Neural cell (in vitro differentiated cells): ENCODE results near the gene PPP1CB. TPM values are rescaled to one million over a fixed set of nuclear protein-coding genes. Genes with fewer than 3 reads are reported as not detected.
A peak's percentile ranks its signal among the peaks of the same experiment; 100 is the strongest.

Experiments used
- H2AFZ ChIP-seq: fragments of 200-600, 300-800 bp; sonication (generic), shearing (Covaris generic); 2 replicates; pipeline ENCODE4 v1.6.0; 2014; ENCODE audit warnings: low read depth, mild to moderate bottlenecking, antibody characterized with exemption, low read length, moderate library complexity
- H3F3A ChIP-seq: fragments of 200-600 bp; shearing (Covaris generic); 2 replicates; pipeline ENCODE4 v1.6.1; 2016; ENCODE audit warnings: mild to moderate bottlenecking, moderate library complexity, mixed read lengths, antibody characterized with exemption, low read length; ENCODE audit not compliant: insufficient read depth, poor library complexity, severe bottlenecking
- H3K27ac ChIP-seq: fragments of 200-600, 300-800 bp; sonication (generic), shearing (Covaris generic); 2 replicates; pipeline ENCODE4 v1.5.1; 2014; ENCODE audit warnings: mild to moderate bottlenecking, low read length, moderate library complexity
- H3K27me3 ChIP-seq: fragments of 300-800, 200-600 bp; sonication (generic), shearing (Covaris generic); 2 replicates; pipeline ENCODE4 v1.6.0; 2014; ENCODE audit warnings: mild to moderate bottlenecking, low read depth, low read length, moderate library complexity; ENCODE audit not compliant: insufficient read depth
- H3K36me3 ChIP-seq: fragments of 300-800, 200-600 bp; sonication (generic), shearing (Covaris generic); 2 replicates; pipeline ENCODE4 v1.5.1; 2014; ENCODE audit warnings: mild to moderate bottlenecking, antibody characterized with exemption, low read length, moderate library complexity; ENCODE audit not compliant: insufficient read depth
- H3K4me2 ChIP-seq: fragments of 300-800, 200-600 bp; sonication (generic), shearing (Covaris generic); 2 replicates; pipeline ENCODE4 v1.6.0; 2014; ENCODE audit warnings: mild to moderate bottlenecking, low read length
- H3K4me3 ChIP-seq: fragments of 300-800, 200-600 bp; sonication (generic), shearing (Covaris generic); 2 replicates; pipeline ENCODE4 v1.5.1; 2014; ENCODE audit warnings: mild to moderate bottlenecking, low read length, moderate library complexity
- H3K79me2 ChIP-seq: fragments of 200-600 bp; shearing (Covaris generic); replicated peaks from 2 replicates; pipeline ENCODE4 v1.6.0; 2014; ENCODE audit warnings: mild to moderate bottlenecking, low read length, moderate library complexity; ENCODE audit not compliant: insufficient read depth
- H3K9ac ChIP-seq: fragments of 300-800, 200-600 bp; sonication (generic), shearing (Covaris generic); 2 replicates; pipeline ENCODE4 v1.6.1; 2016; ENCODE audit warnings: mild to moderate bottlenecking, low read length, mixed read lengths
- H3K9me2 ChIP-seq: fragments of 200-600 bp; shearing (Covaris generic); 2 replicates; pipeline ENCODE4 v1.6.1; 2016; ENCODE audit warnings: mild to moderate bottlenecking, low read length, mixed read lengths; ENCODE audit not compliant: insufficient read depth
- H3K9me3 ChIP-seq: fragments of 200-600, 300-800 bp; sonication (generic), shearing (Covaris generic); 2 replicates; pipeline ENCODE4 v1.6.1; 2016; ENCODE audit warnings: mild to moderate bottlenecking, mixed run types, low read length, moderate library complexity, mixed read lengths
- H4K20me1 ChIP-seq: fragments of 200-600 bp; shearing (Covaris generic); 2 replicates; pipeline ENCODE4 v1.6.1; 2016; ENCODE audit warnings: mild to moderate bottlenecking, mixed run types; ENCODE audit not compliant: insufficient read depth
- CTCF ChIP-seq: fragments of 450-650 bp; IDR thresholded peaks from 2 replicates; pipeline ENCODE4 v1.5.1; 2014; ENCODE audit warnings: antibody characterized with exemption, mild to moderate bottlenecking, moderate library complexity; ENCODE audit not compliant: poor library complexity, severe bottlenecking
- EP300 ChIP-seq: fragments of 450-650 bp; conservative IDR thresholded peaks from 2 replicates; pipeline ENCODE4 v1.6.1; 2014; ENCODE audit warnings: antibody characterized with exemption, mild to moderate bottlenecking, moderate library complexity; ENCODE audit not compliant: poor library complexity, severe bottlenecking
- EZH2 ChIP-seq: fragments of 200-600, 300-800 bp; shearing (Covaris generic), sonication (generic); IDR thresholded peaks from 2 replicates; pipeline ENCODE4 v1.6.1; 2014; ENCODE audit warnings: antibody characterized with exemption, low read length, borderline replicate concordance, mild to moderate bottlenecking; ENCODE audit not compliant: insufficient read depth, poor library complexity, severe bottlenecking
- MXI1 ChIP-seq: fragments of 450-650 bp; conservative IDR thresholded peaks from 2 replicates; pipeline ENCODE4 v1.6.1; 2014; ENCODE audit warnings: antibody characterized with exemption, mild to moderate bottlenecking; ENCODE audit not compliant: poor library complexity, severe bottlenecking
- POLR2AphosphoS5 ChIP-seq: IDR thresholded peaks from 2 replicates; pipeline ENCODE4 v1.6.1; 2012
- RAD21 ChIP-seq: fragments of 450-650 bp; conservative IDR thresholded peaks from 2 replicates; pipeline ENCODE4 v1.6.1; 2014; ENCODE audit warnings: antibody characterized with exemption, mild to moderate bottlenecking, moderate library complexity
- REST ChIP-seq: IDR thresholded peaks from 2 replicates; pipeline ENCODE4 v1.6.1; 2012; ENCODE audit warnings: borderline replicate concordance
- SMC3 ChIP-seq: fragments of 450-650 bp; conservative IDR thresholded peaks from 2 replicates; pipeline ENCODE4 v1.6.1; 2014; ENCODE audit warnings: antibody characterized with exemption, mild to moderate bottlenecking, moderate library complexity; ENCODE audit not compliant: poor library complexity
- TAF1 ChIP-seq: IDR thresholded peaks from 2 replicates; pipeline ENCODE4 v1.6.1; 2012; ENCODE audit warnings: low read depth
- polyA plus RNA-seq: library from polyadenylated mRNA; depleted of rRNA; stranded (reverse); fragments of >200 nt; gene quantifications from 2 replicates; pipeline ENCODE4 v1.2.3, GENCODE V29; 2014

The PPP1CB gene
- polyA plus RNA-seq, 1 donor from 2014 or later, result 239 TPM

- H3K9me3 ChIP-seq, result no peaks in the 10 kb centered on the region
- no peaks in the 10 kb centered on the region for H3K27me3 ChIP-seq
- no peaks in the 10 kb centered on the region for H3K36me3 ChIP-seq
- no peak overlapping the region for H3K4me2 ChIP-seq
- H2AFZ ChIP-seq, result no peak overlapping the region
- no peaks in the 10 kb centered on the region for H4K20me1 ChIP-seq
- H3K4me3 ChIP-seq, result no peak overlapping the region
- no peaks in the 10 kb centered on the region for H3K79me2 ChIP-seq
- H3K9ac ChIP-seq, result no peak overlapping the region
- no peak overlapping the region for H3K27ac ChIP-seq
- no peaks in the 10 kb centered on the region for H3K9me2 ChIP-seq
- TF ChIP-seq REST, result no peak
- TF ChIP-seq EZH2, result no peak
- no peak for TF ChIP-seq POLR2AphosphoS5
- no peak for TF ChIP-seq SMC3
- no peak for TF ChIP-seq MXI1
- H3F3A ChIP-seq, result no peaks in the 10 kb centered on the region
These were observed 37.9 kb upstream of the PPP1CB start for GRCh38 chr2:28713577-28714298.

GRCh38 chr2:28716265-28716865, 35.3 kb upstream of the PPP1CB start:
- Histone ChIP-seq H3K9me3 (no peaks in the 10 kb centered on the region), H4K20me1 (no peaks in the 10 kb centered on the region), H3K79me2 (no peaks in the 10 kb centered on the region), H3K9ac (no peak overlapping the region), H3K4me2 (no peak overlapping the region), H3K9me2 (no peaks in the 10 kb centered on the region), H3K36me3 (no peaks in the 10 kb centered on the region), H3K27ac (peak overlapping the region; percentile 17), H3K27me3 (no peaks in the 10 kb centered on the region), H2AFZ (no peak overlapping the region), H3F3A (no peaks in the 10 kb centered on the region), H3K4me3 (no peak overlapping the region)
- TF ChIP-seq POLR2AphosphoS5, result peak; percentile 10
- no peak for TF ChIP-seq SMC3
- no peak for TF ChIP-seq EZH2
- TF ChIP-seq CTCF, result no peak

GRCh38 chr2:28717339-28717758, 34.3 kb upstream of the PPP1CB start:
- Histone ChIP-seq H3K9ac (no peak overlapping the region), H3K4me2 (no peak overlapping the region)
- TF ChIP-seq POLR2AphosphoS5 (no peak), EZH2 (no peak), RAD21 (no peak), TAF1 (no peak), MXI1 (no peak), REST (no peak), SMC3 (no peak), EP300 (no peak)

More at GRCh38 chr2:28717339-28717758, 34.3 kb upstream of the PPP1CB start:
- Histone ChIP-seq H4K20me1 (no peaks in the 10 kb centered on the region), H2AFZ (no peak overlapping the region), H3F3A (no peaks in the 10 kb centered on the region), H3K79me2 (no peaks in the 10 kb centered on the region), H3K4me3 (no peak overlapping the region), H3K9me3 (no peaks in the 10 kb centered on the region), H3K27me3 (no peaks in the 10 kb centered on the region), H3K36me3 (no peaks in the 10 kb centered on the region), H3K9me2 (no peaks in the 10 kb centered on the region), H3K27ac (no peak overlapping the region)
